Mucosa of gallbladder (tissue), 1 donor: ENCODE measurements around the gene RAB19. TPM values are rescaled to one million over a fixed set of nuclear protein-coding genes. Genes with fewer than 3 reads are reported as not detected.
"Not testable (repeated sequence)": the region's sequence is repeated elsewhere in the genome, so short reads cannot be mapped to it uniquely, and the experiment has no call there.

Experiments
- DNase-seq: peaks from one replicate; pipeline ENCODE4 v3.0.0-alpha.2; 2020; ENCODE audit warnings: low spot score
- total RNA-seq: library from RNA; stranded (reverse); gene quantifications from one replicate; pipeline ENCODE4 v1.2.1, GENCODE V29; 2021
- donor health status: DM: no; HTN: no; CAD: no.

Gene RAB19
- total RNA-seq, 1 donor from 2014 or later, result 8.8 TPM

GRCh38 chr7:140402178-140402835 lies 1.6 kb upstream of the RAB19 start:
- no peak for DNase-seq

GRCh38 chr7:140404565-140405065 lies 757 bp downstream of the RAB19 start:
- no peak for DNase-seq

GRCh38 chr7:140415361-140415760 lies 11.5 kb downstream of the RAB19 start:
- no peak for DNase-seq

GRCh38 chr7:140415816-140416215 lies 12.0 kb downstream of the RAB19 start:
- not testable (repeated sequence) for DNase-seq

GRCh38 chr7:140416560-140416959 lies 12.7 kb downstream of the RAB19 start:
- no peak for DNase-seq

- DNase-seq, result no peak
These were observed 13.7 kb downstream of the RAB19 start for GRCh38 chr7:140417456-140418155.

- DNase-seq, result not testable (repeated sequence)
These were observed 14.3 kb downstream of the RAB19 start for GRCh38 chr7:140418156-140418472.

- no peak for DNase-seq
These were observed 14.8 kb downstream of the RAB19 start for GRCh38 chr7:140418653-140419052.

GRCh38 chr7:140421521-140421920 lies 17.7 kb downstream of the RAB19 start:
- no peak for DNase-seq

- no peak for DNase-seq
These were observed 19.6 kb downstream of the RAB19 start for GRCh38 chr7:140423501-140423900.

GRCh38 chr7:140425718-140426117 lies 21.9 kb downstream of the RAB19 start:
- DNase-seq, result no peak

- no peak for DNase-seq
These were observed 22.3 kb downstream of the RAB19 start for GRCh38 chr7:140426130-140426529.

- DNase-seq, result no peak
These were observed 29.5 kb downstream of the RAB19 start for GRCh38 chr7:140433396-140433795.

GRCh38 chr7:140435252-140435895 lies 31.5 kb downstream of the RAB19 start:
- DNase-seq, result no peak

GRCh38 chr7:140439359-140439758 lies 35.5 kb downstream of the RAB19 start:
- no peak for DNase-seq

GRCh38 chr7:140440593-140440992 lies 36.7 kb downstream of the RAB19 start:
- no peak for DNase-seq

- no peak for DNase-seq
These were observed 37.7 kb downstream of the RAB19 start for GRCh38 chr7:140441519-140441918.

- DNase-seq, result no peak
These were observed 42.6 kb downstream of the RAB19 start for GRCh38 chr7:140446467-140446866.

- no peak for DNase-seq
These were observed 44.0 kb downstream of the RAB19 start for GRCh38 chr7:140447841-140448240.

- no peak for DNase-seq
These were observed 45.1 kb downstream of the RAB19 start for GRCh38 chr7:140448781-140449480.

- DNase-seq, result no peak
These were observed 47.9 kb downstream of the RAB19 start for GRCh38 chr7:140451716-140452115.

GRCh38 chr7:140453273-140453672 lies 49.4 kb downstream of the RAB19 start:
- DNase-seq, result no peak
